Heart left ventricle (tissue), 16 donors: ENCODE measurements around the gene ADCY5. TPM values are rescaled to one million over a fixed set of nuclear protein-coding genes. Genes with fewer than 3 reads are reported as not detected.

ENCODE experiments used
- ATAC-seq, 4 donors: fragments of 200-7000 bp; cut with Tn5 transposase; one replicate each; pipeline ENCODE4 v1.9.1; 2020 to 2022; ENCODE audit warnings: moderate library complexity in 4 of 4, mild to moderate bottlenecking in 3 of 4, moderate number of reproducible peaks in 1 of 4
- DNase-seq, 5 donors: peaks; one replicate each; pipeline ENCODE4 v3.0.0-alpha.2; 2020
- H3K27ac ChIP-seq, 12 donors: fragments of 200-600 bp; sonication (generic) in 4 of 12; one replicate each; pipeline versions ENCODE4 v1.5.0 to v1.8.0; 2016 to 2022; ENCODE audit warnings: mild to moderate bottlenecking in 2 of 12
- H3K27me3 ChIP-seq, 9 donors: fragments of 200-600 bp; sonication (generic) in 2 of 9; one replicate each; pipeline versions ENCODE4 v1.5.1 to v1.8.0; 2016 to 2022; ENCODE audit warnings: mild to moderate bottlenecking in 3 of 9
- H3K36me3 ChIP-seq, 9 donors: fragments of 200-600 bp; sonication (generic) in 2 of 9; one replicate each; pipeline versions ENCODE4 v1.5.0 to v1.8.0; 2018 to 2022; ENCODE audit warnings: mild to moderate bottlenecking in 2 of 9
- H3K4me1 ChIP-seq, 12 donors: fragments of 200-600 bp; sonication (generic) in 4 of 12; one replicate each; pipeline versions ENCODE4 v1.5.0 to v1.8.0; 2016 to 2022; ENCODE audit warnings: mild to moderate bottlenecking in 3 of 12
- H3K4me3 ChIP-seq, 12 donors: fragments of 200-600 bp; sonication (generic) in 4 of 12; one replicate each; pipeline versions ENCODE4 v1.5.0 to v1.8.0; 2017 to 2022; ENCODE audit warnings: mild to moderate bottlenecking in 9 of 12, moderate library complexity in 4 of 12
- H3K9me3 ChIP-seq, 12 donors: fragments of 200-600 bp; sonication (generic) in 4 of 12; one replicate each; pipeline versions ENCODE4 v1.5.0 to v1.8.0; 2016 to 2022; ENCODE audit warnings: mild to moderate bottlenecking in 1 of 12
- CTCF ChIP-seq, 12 donors: fragments of 200-600 bp; sonication (generic) in 4 of 12; IDR thresholded peaks; one replicate each; pipeline versions ENCODE4 v1.5.0 to v1.8.0; 2018 to 2022; ENCODE audit warnings: antibody characterized with exemption in 12 of 12, mild to moderate bottlenecking in 5 of 12
- POLR2A ChIP-seq, 2 donors: fragments of 450-650 bp; IDR thresholded peaks; one replicate each; pipeline ENCODE4 v1.6.1; 2017; ENCODE audit warnings: antibody characterized with exemption in 2 of 2, mild to moderate bottlenecking in 2 of 2, moderate library complexity in 2 of 2
- WGBS, 4 donors: extraction: QIAGEN DNeasy Blood & Tissue Kit in 2 of 4; methylation state at CpG; one replicate each; pipeline versions ENCODE4 v1.1.5 to v1.1.7; 2013 to 2018; 5-methylcytosine and 5-hydroxymethylcytosine counted together
- intact Hi-C, 10 donors: fragments of 100-400 bp; cut with DNase I; formaldehyde crosslinking; loops; one replicate each; pipeline versions ENCODE4 v1.11.1 to v1.14.2; 2022
- polyA plus RNA-seq, 2 donors: library from polyadenylated mRNA; stranded (reverse); fragments of 200-250 nt; gene quantifications; one replicate each; pipeline ENCODE4 v1.2.3, GENCODE V29; 2013
- total RNA-seq, 9 donors: library from RNA; depleted of rRNA in 2 of 9; stranded (reverse); fragments of >200 nt in 2 of 9; fragmentation: NEBNext Ultra II Directional in 3 of 9; extraction: Animal tissue kit (Norgen Biotek cat#: 25700) in 3 of 9; gene quantifications; one replicate each; pipeline versions ENCODE4 v1.1.0 to v1.2.4, GENCODE V29; 2016 to 2023
- donor health status: ischemic (EF 13 %, LVEDD 7.1; RV severe dilation, severe dysfunction).
- donor health status: healthy with polysubstance abuse.
- donor health status: DM: no; HTN: yes; CAD: no.
- donor health status: DM: no; HTN: no; CAD: no.
- donor health status: ischemic (EF 25% LVEDD 6.9; RV normal size, moderate dysfunction).
- donor health status: ischemic (EF 25% LVEDD 5.7; RV mildly dilated, moderate dysfunction).
- donor health status: healthy.
- donor health status: DM: yes; HTN: yes; CAD: no.
- donor health status: ischemic (EF 35%, LVEDD 5.7; RV mildly dilated, moderate dysfunction).
- donor health status: nonischemic (EF 11% LVEDD 7.7; RV severe dilation, severe dysfunction).
- donor health status: DM: yes; HTN: yes; CAD: no.
- donor health status: PGD.
- donor health status: ischemic (EF 29% LVEDD 5.4; RV normal size, mild dysfunction).
- donor health status: nonischemic (EF 23%, LVEDD 6.1; RV moderate dilation, normal function).

The ADCY5 gene
- total and polyA plus RNA-seq, 11 donors: 78.5 to 276 (median 167) TPM

- no peaks in the 10 kb centered on the region for H3K9me3 ChIP-seq
- DNase-seq (peak in 2 of 5 donors; percentile 61 to 63), ATAC-seq (peak in 3 of 4 donors; percentile 0 to 12 (median 9))
- TF ChIP-seq POLR2A (IDR thresholded peaks at IDR 0.05): no peak
- TF ChIP-seq CTCF (IDR thresholded peaks at IDR 0.05): no peak
- 44 to 53% (median 46%) methylated on average over 10 of the region's 10 CpGs for WGBS, 4 donors
- H3K4me3 ChIP-seq: no peak overlapping the region
- H3K4me1 ChIP-seq: peaks cover 0 to 91% (median 32%) of the 10 kb centered on the region in 12 donors
- intact Hi-C loops: loop anchor here (1.0 to 5.0 kb wide), 12 partner anchors 43 to 233 kb away; partner anchors contain the start of gene ADCY5 (in 6 of the 10)
- H3K27ac ChIP-seq: peak overlapping the region; percentile 72 to 97 (median 88)
- peaks cover 0 to 26% (median 2%) of the 10 kb centered on the region in 9 donors for H3K36me3 ChIP-seq
- no peaks in the 10 kb centered on the region for H3K27me3 ChIP-seq
Observed at GRCh38 chr3:123329636-123330340, 119.1 kb downstream of the ADCY5 start.

GRCh38 chr3:123328851-123329635, 119.8 kb downstream of the ADCY5 start:
- H3K27me3 ChIP-seq: no peaks in the 10 kb centered on the region
- peak; percentile 68 to 86 (median 82) for DNase-seq

GRCh38 chr3:123327956-123328850, 120.7 kb downstream of the ADCY5 start:
- DNase-seq (peak in 2 of 5 donors; percentile 22 to 29), ATAC-seq (no peak)
- no peak for TF ChIP-seq POLR2A (IDR thresholded peaks at IDR 0.05)
- no peak for TF ChIP-seq CTCF (IDR thresholded peaks at IDR 0.05)
- Histone ChIP-seq H3K27ac (peak overlapping the region in 8 of 12 donors; percentile 16 to 94 (median 52)), H3K27me3 (no peaks in the 10 kb centered on the region), H3K9me3 (no peaks in the 10 kb centered on the region), H3K4me1 (peaks cover 0 to 83% (median 32%) of the 10 kb centered on the region in 12 donors), H3K36me3 (peaks cover 0 to 39% (median 3%) of the 10 kb centered on the region in 9 donors), H3K4me3 (no peak overlapping the region)
- intact Hi-C loops: loop anchor here in 9 of 10 donors (1.0 to 5.0 kb wide), 8 partner anchors 119 to 234 kb away; partner anchors contain the start of gene ADCY5 (in 3 of the 9)
- 57 to 61% (median 59%) methylated on average over 20 to 25 of the region's 25 CpGs for WGBS, 4 donors

More at GRCh38 chr3:123328851-123329635, 119.8 kb downstream of the ADCY5 start:
- peak; percentile 30 to 58 (median 52) for ATAC-seq
- Histone ChIP-seq H3K4me1 (peaks cover 0 to 88% (median 32%) of the 10 kb centered on the region in 12 donors), H3K27ac (peak overlapping the region in 11 of 12 donors; percentile 33 to 97 (median 89)), H3K9me3 (no peaks in the 10 kb centered on the region), H3K4me3 (no peak overlapping the region), H3K36me3 (peaks cover 0 to 31% (median 3%) of the 10 kb centered on the region in 9 donors)
- TF ChIP-seq POLR2A (IDR thresholded peaks at IDR 0.05) (no peak), CTCF (IDR thresholded peaks at IDR 0.05) (peak; percentile 87 to 97 (median 96))
- intact Hi-C loops: loop anchor here (1.0 to 5.0 kb wide), 9 partner anchors 118 to 233 kb away; partner anchors contain the start of gene ADCY5 (in 3 of the 10)
- 5 to 9% (median 8%) methylated on average over 11 to 13 of the region's 13 CpGs for WGBS, 4 donors
